SK-N-SH (cell line): ENCODE data around the gene CDKN3. TPM values are rescaled to one million over a fixed set of nuclear protein-coding genes. Genes with fewer than 3 reads are reported as not detected.
"Not testable (repeated sequence)": the region's sequence is repeated elsewhere in the genome, so short reads cannot be mapped to it uniquely, and the experiment has no call there.

Experiments used
- CTCF ChIA-PET: fragments of 300-600, 350-600 bp; formaldehyde crosslinking; extraction: SDS; loops from one replicate; lab custom pipeline; 2021; lab: Yijun Ruan, JAX
- POLR2A ChIA-PET: fragments of 350-600 bp; sonication (Branson Sonifier 250); formaldehyde crosslinking; extraction: SDS; loops from one replicate; lab custom pipeline; 2020; ENCODE audit warnings: antibody characterized with exemption, inconsistent platforms; lab: Yijun Ruan, JAX
- DNase-seq: peaks from one replicate; pipeline ENCODE4 v3.0.0; 2012
- H2AFZ ChIP-seq: fragments of 200-600 bp; sonication (generic); 2 replicates; pipeline ENCODE4 v1.8.1; 2016; ENCODE audit warnings: antibody characterized with exemption, mild to moderate bottlenecking, low read depth
- H3F3A ChIP-seq: fragments of 200-600 bp; sonication (generic); replicated peaks from 2 replicates; pipeline ENCODE3; 2016; ENCODE audit warnings: antibody characterized with exemption, mild to moderate bottlenecking; ENCODE audit not compliant: insufficient read depth
- H3K27ac ChIP-seq, 2 experiments: fragments of 200-500 bp in 1 of 2; fragments of 200-600 bp in 1 of 2; sonication (Bioruptor generic) in 1 of 2; sonication (generic), shearing (Covaris generic) in 1 of 2; 2 replicates each; pipeline versions ENCODE4 v1.5.1 to v1.6.1; 2014 to 2016; ENCODE audit warnings: low read depth in 2 of 2, inconsistent platforms in 1 of 2, low read length in 1 of 2, mild to moderate bottlenecking in 1 of 2, mixed read lengths in 1 of 2
- H3K27me3 ChIP-seq: fragments of 200-600 bp; sonication (generic), shearing (Covaris generic); 2 replicates; pipeline ENCODE4 v1.6.1; 2016; ENCODE audit warnings: mixed run types; ENCODE audit not compliant: insufficient read depth
- H3K36me3 ChIP-seq, 2 experiments: fragments of 200-500 bp in 1 of 2; fragments of 200-600 bp in 1 of 2; sonication (Bioruptor generic) in 1 of 2; sonication (generic) in 1 of 2; replicated peaks in 1 of 2; 2 replicates each; pipeline versions ENCODE3 to v1.5.1; 2014 to 2016; ENCODE audit warnings: low read length in 1 of 2, mild to moderate bottlenecking in 1 of 2; ENCODE audit not compliant: insufficient read depth in 2 of 2, control insufficient read depth in 1 of 2
- H3K4me1 ChIP-seq, 2 experiments: fragments of 200-500 bp in 1 of 2; fragments of 200-600 bp in 1 of 2; sonication (Bioruptor generic) in 1 of 2; sonication (generic), shearing (Covaris generic) in 1 of 2; 2 replicates each; pipeline versions ENCODE4 v1.5.1 to v1.6.1; 2014 to 2016; ENCODE audit warnings: low read depth in 1 of 2, low read length in 1 of 2, mixed run types in 1 of 2; ENCODE audit not compliant: insufficient read depth in 2 of 2, control insufficient read depth in 1 of 2
- H3K4me2 ChIP-seq: fragments of 200-600 bp; sonication (generic), shearing (Covaris generic); 2 replicates; pipeline ENCODE4 v1.6.1; 2017; ENCODE audit warnings: mixed run types
- H3K4me3 ChIP-seq, 2 experiments: fragments of 200-500 bp in 1 of 2; fragments of 200-600 bp in 1 of 2; sonication (Bioruptor generic) in 1 of 2; sonication (generic), shearing (Covaris generic) in 1 of 2; 2 replicates each; pipeline versions ENCODE4 v1.5.1 to v1.8.1; 2014 to 2016; ENCODE audit warnings: low read depth in 2 of 2, inconsistent platforms in 1 of 2, low read length in 1 of 2, mild to moderate bottlenecking in 1 of 2, mixed read lengths in 1 of 2, moderate library complexity in 1 of 2
- H3K79me2 ChIP-seq: fragments of 200-600 bp; sonication (generic); 2 replicates; pipeline ENCODE4 v1.8.1; 2017; ENCODE audit warnings: mild to moderate bottlenecking; ENCODE audit not compliant: insufficient read depth
- H3K9ac ChIP-seq: fragments of 200-600 bp; sonication (generic); 2 replicates; pipeline ENCODE4 v1.6.1; 2017; ENCODE audit warnings: mixed run types
- H3K9me2 ChIP-seq: fragments of 200-600 bp; sonication (generic); 2 replicates; pipeline ENCODE4 v1.6.1; 2017; ENCODE audit warnings: mixed run types
- H3K9me3 ChIP-seq: fragments of 200-600 bp; sonication (generic); 2 replicates; pipeline ENCODE4 v1.6.1; 2017; ENCODE audit warnings: mixed run types, mild to moderate bottlenecking, moderate library complexity
- H4K20me1 ChIP-seq: fragments of 200-600 bp; sonication (generic); 2 replicates; pipeline ENCODE4 v1.6.1; 2017; ENCODE audit warnings: mild to moderate bottlenecking, mixed run types; ENCODE audit not compliant: insufficient read depth
- FOSL2 ChIP-seq: IDR thresholded peaks from 2 replicates; pipeline ENCODE4 v1.4.0; 2012; ENCODE audit warnings: low read depth, mild to moderate bottlenecking, moderate library complexity, borderline replicate concordance
- FOXJ3 ChIP-seq: sonication (generic); formaldehyde crosslinking; IDR thresholded peaks from 2 replicates; pipeline ENCODE4 v1.5.1; 2020; ENCODE audit warnings: mild to moderate bottlenecking, missing genetic modification reagents
- GATA2 ChIP-seq: sonication (generic); formaldehyde crosslinking; IDR thresholded peaks from 2 replicates; pipeline ENCODE4 v1.5.0; 2020; ENCODE audit warnings: mild to moderate bottlenecking, missing genetic modification reagents
- MEF2A ChIP-seq: IDR thresholded peaks from 2 replicates; pipeline ENCODE4 v1.4.0; 2012; ENCODE audit warnings: low read depth, borderline replicate concordance
- NFIC ChIP-seq: IDR thresholded peaks from 2 replicates; pipeline ENCODE4 v1.4.0; 2012; ENCODE audit warnings: borderline replicate concordance
- NRF1 ChIP-seq: IDR thresholded peaks from 2 replicates; pipeline ENCODE4 v1.6.1; 2012; ENCODE audit warnings: low read depth, mild to moderate bottlenecking, low read length
- POLR2AphosphoS5 ChIP-seq: IDR thresholded peaks from 2 replicates; pipeline ENCODE4 v1.6.1; 2012; ENCODE audit warnings: low read depth, low read length
- SMC3 ChIP-seq: IDR thresholded peaks from 2 replicates; pipeline ENCODE4 v1.6.1; 2012; ENCODE audit warnings: low read depth, low read length, improper control_type of control experiment
- WGBS: methylation state at CpG from one replicate; pipeline ENCODE4 v1.1.6; 2017; ENCODE audit warnings: low lambda C conversion rate; 5-methylcytosine and 5-hydroxymethylcytosine counted together
- polyA plus RNA-seq, 3 experiments: library from polyadenylated mRNA; depleted of rRNA; stranded (reverse); fragments of >200 nt; gene quantifications; 2 replicates each; pipeline ENCODE4 v1.2.3, GENCODE V29; 2012
- TF ChIP-seq, protein P1 (sequence below): fragments of 150-350 bp; IDR thresholded peaks from 2 replicates; pipeline ENCODE4 v1.6.1; 2017; ENCODE audit warnings: antibody characterized with exemption, low read length, low read depth, borderline replicate concordance
- TF ChIP-seq, protein P2 (sequence below): fragments of 200-600 bp; sonication (generic); IDR thresholded peaks from 2 replicates; pipeline ENCODE4 v1.6.1; 2017; ENCODE audit warnings: antibody characterized with exemption, mild to moderate bottlenecking, moderate library complexity
- TF ChIP-seq, protein P3 (sequence below): IDR thresholded peaks from 2 replicates; pipeline ENCODE4 v1.4.0; 2012; ENCODE audit warnings: low read depth
- TF ChIP-seq, protein P4 (sequence below): IDR thresholded peaks from 2 replicates; pipeline ENCODE4 v1.4.0; 2012; ENCODE audit warnings: low read depth, borderline replicate concordance

CDKN3 gene
- polyA plus RNA-seq, 1 of the 3 experiments (the other 2 are of a cell fraction): 26.7 TPM

DNA sequence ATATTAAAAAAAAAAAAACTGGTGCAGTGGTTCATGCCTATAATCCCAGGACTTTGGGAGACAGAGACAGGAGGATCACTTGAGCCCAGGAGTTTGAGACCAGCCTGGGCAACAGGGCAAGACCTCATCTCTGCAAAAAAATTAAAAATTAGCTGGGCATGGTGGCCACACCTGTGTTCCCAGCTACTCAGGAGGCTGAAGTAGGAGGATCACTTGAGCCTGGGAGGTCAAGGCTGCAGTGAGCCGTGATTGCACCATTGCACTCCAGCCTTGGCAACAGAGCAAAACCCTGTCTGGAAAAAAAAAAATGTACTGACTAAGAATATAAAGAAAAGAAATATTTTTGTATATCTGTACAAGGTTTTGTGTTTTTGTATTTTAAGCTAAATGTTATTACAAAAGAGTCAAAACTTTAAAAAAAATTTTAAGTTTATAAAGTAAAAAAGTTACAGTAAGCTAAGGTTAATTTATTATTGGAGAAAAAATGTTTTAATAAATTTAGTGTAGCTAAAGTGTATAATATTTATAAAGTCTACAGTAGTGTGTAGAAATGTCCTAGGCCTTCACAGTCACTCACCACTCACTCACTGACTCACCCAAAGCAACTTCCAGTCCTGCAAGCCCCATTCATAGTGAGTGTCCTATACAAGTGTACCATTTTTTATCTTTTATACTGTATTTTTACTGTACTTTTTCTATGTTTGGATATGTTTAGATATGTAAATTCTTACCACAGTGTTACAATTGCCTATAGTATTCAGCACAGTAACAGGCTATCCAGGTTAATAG lies 60.2 kb downstream of the CDKN3 start:
- 88% methylated on average over 1 of the region's 1 CpG for WGBS
- POLR2A ChIA-PET, H3K9me2 ChIP-seq, H3F3A ChIP-seq, H3K27ac ChIP-seq, H3K4me2 ChIP-seq, H2AFZ ChIP-seq, H3K36me3 ChIP-seq, H4K20me1 ChIP-seq, DNase-seq, H3K27me3 ChIP-seq, H3K9me3 ChIP-seq, H3K4me3 ChIP-seq, H3K9ac ChIP-seq, H3K79me2 ChIP-seq, H3K4me1 ChIP-seq: not testable (repeated sequence)
- CTCF ChIA-PET: interaction anchor here (1.0 to 1.2 kb wide), 2 partner anchors 10 to 15 kb away, joined by 4 read pairs; no protein-coding TSS in a partner anchor

DNA sequence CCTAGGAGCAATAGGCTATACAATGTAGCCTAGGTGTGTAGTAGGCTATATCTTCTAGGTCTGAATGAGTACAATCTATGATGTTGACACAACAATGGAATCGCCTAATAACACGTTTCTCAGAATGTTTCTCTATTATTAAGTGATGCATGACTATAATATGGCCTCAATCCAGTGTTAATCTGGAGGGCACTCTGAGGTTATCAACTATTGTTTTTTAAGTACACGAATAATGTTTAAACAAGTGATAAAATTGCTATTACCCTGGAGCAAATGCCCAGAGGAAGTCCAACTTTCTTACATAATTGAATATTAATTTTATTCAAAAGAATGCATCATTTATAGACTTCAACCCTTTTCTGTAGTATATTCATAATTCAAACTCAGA lies 60.8 kb downstream of the CDKN3 start:
- ChIA-PET POLR2A (no interaction called here), CTCF (interaction anchor here (1.2 kb wide), 1 partner anchor 11 kb away, joined by 4 read pairs; no protein-coding TSS in a partner anchor)
- Histone ChIP-seq H3K4me3 (no peak overlapping the region), H3K4me2 (no peak overlapping the region), H3K27me3 (no peaks in the 10 kb centered on the region), H3K9me3 (no peaks in the 10 kb centered on the region), H3K27ac (no peak overlapping the region), H3K36me3 (no peaks in the 10 kb centered on the region), H3K79me2 (no peaks in the 10 kb centered on the region), H3K9ac (no peak overlapping the region), H4K20me1 (no peaks in the 10 kb centered on the region), H3F3A (no peaks in the 10 kb centered on the region), H3K4me1 (no peaks in the 10 kb centered on the region; a peak in 1 of 4 replicates), H3K9me2 (no peaks in the 10 kb centered on the region), H2AFZ (no peak overlapping the region)
- no peak for DNase-seq
- TF ChIP-seq NRF1: no peak
- WGBS: 58% methylated on average over 3 of the region's 3 CpGs

DNA sequence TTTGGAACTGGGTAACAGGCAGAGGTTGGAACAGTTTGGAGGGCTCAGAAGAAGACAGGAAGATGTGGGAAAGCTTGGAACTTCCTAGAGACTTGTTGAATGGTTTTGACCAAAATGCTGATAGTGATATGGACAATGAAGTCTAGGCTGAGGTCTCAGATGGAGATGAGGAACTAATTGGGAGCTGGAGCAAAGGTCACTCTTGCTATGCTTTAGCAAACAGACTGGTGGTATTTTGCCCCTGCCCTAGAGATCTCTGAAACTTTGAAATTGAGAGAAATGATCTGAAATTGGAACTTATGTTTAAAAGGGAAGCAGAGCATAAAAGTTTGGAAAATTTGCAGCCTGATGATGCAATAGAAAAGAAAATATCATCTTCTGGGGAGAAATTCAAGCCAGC lies 61.7 kb downstream of the CDKN3 start:
- H3K9me3 ChIP-seq, H3K27ac ChIP-seq, DNase-seq, H4K20me1 ChIP-seq, H3K9me2 ChIP-seq, H3K79me2 ChIP-seq, H2AFZ ChIP-seq, H3K4me1 ChIP-seq, H3K4me2 ChIP-seq, H3K36me3 ChIP-seq, POLR2A ChIA-PET, H3F3A ChIP-seq, H3K27me3 ChIP-seq, CTCF ChIA-PET, H3K9ac ChIP-seq, H3K4me3 ChIP-seq: not testable (repeated sequence)

DNA sequence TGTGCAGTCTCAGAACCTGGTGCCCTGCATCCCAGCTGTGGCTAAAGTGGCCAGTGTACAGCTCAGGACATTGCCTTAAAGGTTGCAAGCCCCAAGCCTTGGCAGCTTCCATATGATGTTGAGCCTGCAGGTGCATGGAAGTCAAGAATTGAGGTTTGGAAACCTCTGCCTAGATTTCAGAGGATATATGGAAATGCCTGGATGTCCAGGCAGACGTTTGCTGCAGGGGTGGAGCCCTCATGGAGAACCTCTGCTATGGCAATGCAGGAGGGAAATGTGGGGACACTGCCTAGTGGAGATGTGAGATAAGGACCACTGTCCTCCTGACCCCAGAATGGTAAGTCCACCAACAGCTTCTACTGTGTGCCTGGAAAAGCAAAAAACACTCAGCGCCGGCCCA lies 62.3 kb downstream of the CDKN3 start:
- Histone ChIP-seq H3K27me3 (no peaks in the 10 kb centered on the region), H3K79me2 (no peaks in the 10 kb centered on the region), H3K36me3 (no peaks in the 10 kb centered on the region), H3K27ac (no peak overlapping the region), H3K9me3 (no peaks in the 10 kb centered on the region), H3K9ac (no peak overlapping the region), H4K20me1 (no peaks in the 10 kb centered on the region), H2AFZ (no peak overlapping the region), H3K4me3 (no peak overlapping the region), H3K4me2 (no peak overlapping the region), H3F3A (no peaks in the 10 kb centered on the region), H3K4me1 (no peaks in the 10 kb centered on the region), H3K9me2 (no peaks in the 10 kb centered on the region)
- CTCF ChIA-PET: no interaction called here
- DNase-seq: no peak
- 78% methylated on average over 3 of the region's 3 CpGs for WGBS
- POLR2A ChIA-PET: no interaction called here
- TF ChIP-seq MEF2A (no peak), POLR2AphosphoS5 (no peak), SMC3 (no peak), NFIC (no peak), FOSL2 (no peak), GATA2 (no peak), FOXJ3 (CRISPR knock-in tag) (no peak)
- TF ChIP-seq, protein P1, sequence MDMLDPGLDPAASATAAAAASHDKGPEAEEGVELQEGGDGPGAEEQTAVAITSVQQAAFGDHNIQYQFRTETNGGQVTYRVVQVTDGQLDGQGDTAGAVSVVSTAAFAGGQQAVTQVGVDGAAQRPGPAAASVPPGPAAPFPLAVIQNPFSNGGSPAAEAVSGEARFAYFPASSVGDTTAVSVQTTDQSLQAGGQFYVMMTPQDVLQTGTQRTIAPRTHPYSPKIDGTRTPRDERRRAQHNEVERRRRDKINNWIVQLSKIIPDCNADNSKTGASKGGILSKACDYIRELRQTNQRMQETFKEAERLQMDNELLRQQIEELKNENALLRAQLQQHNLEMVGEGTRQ: no peak
- TF ChIP-seq, protein P2, sequence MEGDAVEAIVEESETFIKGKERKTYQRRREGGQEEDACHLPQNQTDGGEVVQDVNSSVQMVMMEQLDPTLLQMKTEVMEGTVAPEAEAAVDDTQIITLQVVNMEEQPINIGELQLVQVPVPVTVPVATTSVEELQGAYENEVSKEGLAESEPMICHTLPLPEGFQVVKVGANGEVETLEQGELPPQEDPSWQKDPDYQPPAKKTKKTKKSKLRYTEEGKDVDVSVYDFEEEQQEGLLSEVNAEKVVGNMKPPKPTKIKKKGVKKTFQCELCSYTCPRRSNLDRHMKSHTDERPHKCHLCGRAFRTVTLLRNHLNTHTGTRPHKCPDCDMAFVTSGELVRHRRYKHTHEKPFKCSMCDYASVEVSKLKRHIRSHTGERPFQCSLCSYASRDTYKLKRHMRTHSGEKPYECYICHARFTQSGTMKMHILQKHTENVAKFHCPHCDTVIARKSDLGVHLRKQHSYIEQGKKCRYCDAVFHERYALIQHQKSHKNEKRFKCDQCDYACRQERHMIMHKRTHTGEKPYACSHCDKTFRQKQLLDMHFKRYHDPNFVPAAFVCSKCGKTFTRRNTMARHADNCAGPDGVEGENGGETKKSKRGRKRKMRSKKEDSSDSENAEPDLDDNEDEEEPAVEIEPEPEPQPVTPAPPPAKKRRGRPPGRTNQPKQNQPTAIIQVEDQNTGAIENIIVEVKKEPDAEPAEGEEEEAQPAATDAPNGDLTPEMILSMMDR: no peak
- TF ChIP-seq, protein P3, sequence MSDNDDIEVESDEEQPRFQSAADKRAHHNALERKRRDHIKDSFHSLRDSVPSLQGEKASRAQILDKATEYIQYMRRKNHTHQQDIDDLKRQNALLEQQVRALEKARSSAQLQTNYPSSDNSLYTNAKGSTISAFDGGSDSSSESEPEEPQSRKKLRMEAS: no peak
- TF ChIP-seq, protein P4, sequence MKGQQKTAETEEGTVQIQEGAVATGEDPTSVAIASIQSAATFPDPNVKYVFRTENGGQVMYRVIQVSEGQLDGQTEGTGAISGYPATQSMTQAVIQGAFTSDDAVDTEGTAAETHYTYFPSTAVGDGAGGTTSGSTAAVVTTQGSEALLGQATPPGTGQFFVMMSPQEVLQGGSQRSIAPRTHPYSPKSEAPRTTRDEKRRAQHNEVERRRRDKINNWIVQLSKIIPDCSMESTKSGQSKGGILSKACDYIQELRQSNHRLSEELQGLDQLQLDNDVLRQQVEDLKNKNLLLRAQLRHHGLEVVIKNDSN: no peak
